ENCODE data around the gene SBF2.

- TF ChIP-seq, protein P1, sequence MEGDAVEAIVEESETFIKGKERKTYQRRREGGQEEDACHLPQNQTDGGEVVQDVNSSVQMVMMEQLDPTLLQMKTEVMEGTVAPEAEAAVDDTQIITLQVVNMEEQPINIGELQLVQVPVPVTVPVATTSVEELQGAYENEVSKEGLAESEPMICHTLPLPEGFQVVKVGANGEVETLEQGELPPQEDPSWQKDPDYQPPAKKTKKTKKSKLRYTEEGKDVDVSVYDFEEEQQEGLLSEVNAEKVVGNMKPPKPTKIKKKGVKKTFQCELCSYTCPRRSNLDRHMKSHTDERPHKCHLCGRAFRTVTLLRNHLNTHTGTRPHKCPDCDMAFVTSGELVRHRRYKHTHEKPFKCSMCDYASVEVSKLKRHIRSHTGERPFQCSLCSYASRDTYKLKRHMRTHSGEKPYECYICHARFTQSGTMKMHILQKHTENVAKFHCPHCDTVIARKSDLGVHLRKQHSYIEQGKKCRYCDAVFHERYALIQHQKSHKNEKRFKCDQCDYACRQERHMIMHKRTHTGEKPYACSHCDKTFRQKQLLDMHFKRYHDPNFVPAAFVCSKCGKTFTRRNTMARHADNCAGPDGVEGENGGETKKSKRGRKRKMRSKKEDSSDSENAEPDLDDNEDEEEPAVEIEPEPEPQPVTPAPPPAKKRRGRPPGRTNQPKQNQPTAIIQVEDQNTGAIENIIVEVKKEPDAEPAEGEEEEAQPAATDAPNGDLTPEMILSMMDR (IDR thresholded peaks at IDR 0.05), result no peak
- no peak for TF ChIP-seq POLR2A (IDR thresholded peaks at IDR 0.05)
These were observed 370.7 kb downstream of the SBF2 start for GRCh38 chr11:9923280-9923679.
